NCI-H2196 (cell line): Measurements from ENCODE around the gene PELO.

Source experiments
- DNase-seq: peaks from one replicate; lab custom pipeline; 2025; ENCODE audit not compliant: unreplicated experiment; lab: John Stamatoyannopoulos, UW

The PELO gene

GRCh38 chr5:52827815-52828214 is 40.1 kb downstream of the PELO start:
- DNase-seq = no peak

DNA sequence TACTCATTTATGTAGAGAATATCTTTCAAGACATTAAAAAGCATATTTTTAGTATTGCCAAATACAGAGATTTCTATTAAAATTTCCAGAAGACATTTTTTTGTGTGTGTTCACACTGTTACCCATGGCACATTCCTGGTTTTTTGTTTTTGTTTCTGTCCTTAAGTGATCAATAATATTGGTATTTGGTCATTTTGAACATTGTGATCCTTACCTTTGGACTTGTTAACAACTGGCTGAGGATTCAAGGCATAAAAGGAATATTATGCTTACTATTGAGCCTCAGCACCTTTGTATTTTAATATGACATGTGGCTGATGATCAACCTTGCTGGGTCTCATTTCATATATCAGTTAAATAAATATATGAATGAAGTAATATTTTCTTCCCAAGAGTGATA is 41.9 kb downstream of the PELO start:
- no peak for DNase-seq

- no peak for DNase-seq
Observed at GRCh38 chr5:52830650-52831049, 42.9 kb downstream of the PELO start.

DNA sequence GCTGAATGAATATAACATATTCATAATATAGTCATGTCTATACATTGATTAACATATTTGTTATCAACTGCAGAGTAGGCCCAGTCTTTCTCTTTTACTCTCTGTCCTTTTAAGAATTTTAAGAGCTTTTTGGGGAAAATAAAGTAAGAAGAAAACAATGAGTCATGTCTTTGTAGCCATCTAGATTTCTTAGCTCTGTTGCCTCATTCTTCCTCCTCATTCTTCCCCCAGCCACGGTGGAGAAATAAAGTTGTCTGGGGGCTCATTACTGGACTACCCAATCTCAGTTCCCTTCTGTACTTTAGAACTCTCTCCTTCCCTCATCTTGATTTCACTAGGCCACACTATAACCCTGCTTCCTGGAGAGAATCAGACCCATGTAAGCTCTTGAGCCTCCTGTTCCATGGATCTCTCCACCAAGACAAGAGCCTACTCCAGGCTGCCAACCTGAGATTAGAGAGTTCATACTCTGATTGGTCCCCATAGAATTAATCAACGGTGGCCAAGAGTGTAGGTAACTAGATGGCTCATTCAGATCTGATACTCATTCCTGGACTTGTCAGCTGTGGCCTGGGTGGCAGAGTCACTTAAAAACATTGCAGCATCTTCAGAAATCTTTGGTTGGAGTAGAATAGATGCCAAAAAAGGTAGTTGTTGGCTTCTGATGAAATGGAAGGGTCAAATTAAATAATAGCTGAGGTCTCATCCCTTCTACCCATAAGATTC is 44.2 kb downstream of the PELO start:
- no peak for DNase-seq

- no peak for DNase-seq
Observed at GRCh38 chr5:52834320-52834719, 46.6 kb downstream of the PELO start.

GRCh38 chr5:52837068-52837467 is 49.4 kb downstream of the PELO start:
- DNase-seq = no peak
